Right lobe of liver (tissue), 6 donors: ENCODE results near the gene NBL1. TPM values are rescaled to one million over a fixed set of nuclear protein-coding genes. Genes with fewer than 3 reads are reported as not detected.
A peak's percentile ranks its signal among the peaks of the same experiment; 100 is the strongest.

Experiments used
- ATAC-seq, 4 donors: fragments of 200-7000 bp; cut with Tn5 transposase; one replicate each; pipeline ENCODE4 v1.9.1; 2020; ENCODE audit warnings: mild to moderate bottlenecking in 4 of 4, moderate library complexity in 4 of 4
- DNase-seq, 3 donors: peaks; one replicate each; pipeline ENCODE4 v3.0.0-alpha.2; 2020
- H3K27ac ChIP-seq, 3 donors: fragments of 200-600 bp; one replicate each; pipeline ENCODE4 v1.8.0; 2022
- H3K27me3 ChIP-seq, 2 donors: fragments of 200-600 bp; one replicate each; pipeline ENCODE4 v1.8.0; 2022
- H3K36me3 ChIP-seq, 4 donors: fragments of 200-600 bp; sonication (generic) in 1 of 4; one replicate each; pipeline versions ENCODE4 v1.5.1 to v1.8.0; 2017 to 2022; ENCODE audit warnings: control low read depth in 1 of 4
- H3K4me1 ChIP-seq, 4 donors: fragments of 200-600 bp; sonication (generic) in 1 of 4; one replicate each; pipeline versions ENCODE4 v1.5.1 to v1.8.0; 2017 to 2022; ENCODE audit warnings: control low read depth in 1 of 4
- H3K4me3 ChIP-seq, 3 donors: fragments of 200-600 bp; one replicate each; pipeline ENCODE4 v1.8.0; 2022
- H3K9me3 ChIP-seq, 4 donors: fragments of 200-600 bp; sonication (generic) in 1 of 4; one replicate each; pipeline versions ENCODE4 v1.5.1 to v1.8.0; 2017 to 2022; ENCODE audit warnings: control low read depth in 1 of 4
- CTCF ChIP-seq, 4 donors: fragments of 200-600 bp in 3 of 4; fragments of 450-650 bp in 1 of 4; IDR thresholded peaks; one replicate each; pipeline versions ENCODE4 v1.5.1 to v1.8.0; 2016 to 2022; ENCODE audit warnings: antibody characterized with exemption in 4 of 4, mild to moderate bottlenecking in 2 of 4
- POLR2A ChIP-seq: fragments of 450-650 bp; IDR thresholded peaks from one replicate; pipeline ENCODE4 v1.6.1; 2017; ENCODE audit warnings: antibody characterized with exemption, mild to moderate bottlenecking
- WGBS: methylation state at CpG from one replicate; pipeline ENCODE4 v1.1.6; 2018; ENCODE audit warnings: low coverage, low lambda C conversion rate; ENCODE audit not compliant: insufficient coverage; ENCODE audit errors: missing lambda C conversion rate; 5-methylcytosine and 5-hydroxymethylcytosine counted together
- intact Hi-C, 2 donors: fragments of 100-400 bp; cut with DNase I; formaldehyde crosslinking; loops; one replicate each; pipeline versions ENCODE4 v1.11.2 to v1.14.1; 2022
- total RNA-seq, 6 experiments: library from RNA; depleted of rRNA in 2 of 6; stranded (reverse); fragments of >200 nt in 2 of 6; fragmentation: NEBNext Ultra II Directional in 3 of 6; extraction: Animal tissue kit (Norgen Biotek cat#: 25700) in 3 of 6; gene quantifications; one replicate each; pipeline versions ENCODE4 v1.1.0 to v1.2.4, GENCODE V29; 2016 to 2023
- donor health status: DM: no; HTN: yes; CAD: no.
- donor health status: DM: no; HTN: no; CAD: no.
- donor health status: DM: no; HTN: no; CAD: no.
- donor health status: DM: no; HTN: yes; CAD: no.
- donor health status: DM: no; HTN: yes; CAD: no.

The NBL1 gene
- total RNA-seq, 6 experiments from 2014 or later, result 2.2 to 5.7 (median 3.4) TPM

- intact Hi-C loops, result no loop called here
- H3K4me1 ChIP-seq, result no peaks in the 10 kb centered on the region
- ATAC-seq, result no peak
- DNase-seq, result no peak
- no peaks in the 10 kb centered on the region for H3K36me3 ChIP-seq
- H3K27ac ChIP-seq, result no peak overlapping the region
- TF ChIP-seq CTCF (IDR thresholded peaks at IDR 0.05) (no peak), POLR2A (no peak)
- peaks cover 0 to 1% of the 10 kb centered on the region in 2 donors for H3K27me3 ChIP-seq
- no peaks in the 10 kb centered on the region for H3K9me3 ChIP-seq
- H3K4me3 ChIP-seq, result no peak overlapping the region
- 36% methylated on average over 3 of the region's 4 CpGs for WGBS
Observed at GRCh38 chr1:19670787-19671186, 26.7 kb downstream of the NBL1 start.

- DNase-seq, result no peak
- no peaks in the 10 kb centered on the region for H3K27me3 ChIP-seq
- H3K36me3 ChIP-seq, result no peaks in the 10 kb centered on the region
- no peak for ATAC-seq
- intact Hi-C loops, result no loop called here
- H3K4me1 ChIP-seq, result no peaks in the 10 kb centered on the region
- H3K9me3 ChIP-seq, result no peaks in the 10 kb centered on the region
- H3K4me3 ChIP-seq, result no peak overlapping the region
- no peak for TF ChIP-seq POLR2A
- no peak for TF ChIP-seq CTCF (IDR thresholded peaks at IDR 0.05)
- WGBS, result 33% methylated on average over 6 of the region's 6 CpGs
- no peak overlapping the region for H3K27ac ChIP-seq
Observed at GRCh38 chr1:19672237-19672636, 28.1 kb downstream of the NBL1 start.

- DNase-seq, result no peak
Observed at GRCh38 chr1:19675797-19676196, 31.7 kb downstream of the NBL1 start.

DNA sequence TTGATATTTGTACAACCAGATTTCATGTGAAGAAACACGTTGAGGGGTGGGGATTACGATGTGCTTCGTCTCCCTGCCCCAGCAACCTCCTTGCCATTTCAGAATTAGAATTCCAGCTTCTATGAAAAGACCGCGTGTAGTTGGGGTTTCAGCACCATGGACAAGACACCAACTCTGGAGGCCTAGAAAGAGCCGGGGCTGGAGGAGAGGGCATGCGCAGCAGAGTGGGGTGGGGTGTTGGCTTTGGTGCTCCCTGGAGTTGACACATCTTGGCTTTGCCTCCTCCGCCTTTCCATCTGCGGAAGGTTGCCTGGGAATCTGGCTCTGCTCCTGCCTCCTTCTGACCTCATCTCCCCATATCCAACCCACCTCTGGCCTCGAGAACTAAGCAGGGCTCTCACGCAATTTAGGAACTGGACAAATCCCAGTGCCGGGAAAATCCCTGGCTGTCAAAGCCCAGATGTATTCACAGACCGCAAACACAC lies 32.4 kb downstream of the NBL1 start:
- Histone ChIP-seq H3K27ac (no peak overlapping the region), H3K4me1 (no peaks in the 10 kb centered on the region), H3K27me3 (no peaks in the 10 kb centered on the region), H3K4me3 (no peak overlapping the region), H3K36me3 (no peaks in the 10 kb centered on the region), H3K9me3 (no peaks in the 10 kb centered on the region)
- peak in 3 of 4 donors; percentile 22 to 45 (median 40) for ATAC-seq
- DNase-seq, result no peak
- intact Hi-C loops, result no loop called here
- 27% methylated on average over 11 of the region's 13 CpGs for WGBS
- TF ChIP-seq POLR2A (no peak), CTCF (IDR thresholded peaks at IDR 0.05) (no peak)

More at GRCh38 chr1:19675797-19676196, 31.7 kb downstream of the NBL1 start:
- no peaks in the 10 kb centered on the region for H3K36me3 ChIP-seq
- 83% methylated on average over 5 of the region's 5 CpGs for WGBS
- H3K9me3 ChIP-seq, result no peaks in the 10 kb centered on the region
- no peak overlapping the region for H3K4me3 ChIP-seq
- no peak overlapping the region for H3K27ac ChIP-seq
- intact Hi-C loops, result no loop called here
- no peaks in the 10 kb centered on the region for H3K27me3 ChIP-seq
- TF ChIP-seq CTCF (IDR thresholded peaks at IDR 0.05), result no peak
- no peak for TF ChIP-seq POLR2A
- no peak for ATAC-seq
- H3K4me1 ChIP-seq, result no peaks in the 10 kb centered on the region

- WGBS, result no CpG with 5 or more reads among the region's 11 CpGs
- H3K4me1 ChIP-seq, result no peaks in the 10 kb centered on the region
- no peak overlapping the region for H3K27ac ChIP-seq
- ATAC-seq (peak in 2 of 4 donors; percentile 9 to 11), DNase-seq (no peak)
- no peaks in the 10 kb centered on the region for H3K36me3 ChIP-seq
- H3K27me3 ChIP-seq, result no peaks in the 10 kb centered on the region
- no peak overlapping the region for H3K4me3 ChIP-seq
- TF ChIP-seq CTCF (IDR thresholded peaks at IDR 0.05) (no peak), POLR2A (no peak)
- intact Hi-C loops, result no loop called here
- no peaks in the 10 kb centered on the region for H3K9me3 ChIP-seq
Observed at GRCh38 chr1:19678493-19678892, 34.4 kb downstream of the NBL1 start.
